Keratinocyte (primary cell): ENCODE data around the gene KIF16B. TPM values are rescaled to one million over a fixed set of nuclear protein-coding genes. Genes with fewer than 3 reads are reported as not detected.

Experiments
- DNase-seq: peaks from one replicate; pipeline ENCODE4 v3.0.0-alpha.2; 2011; ENCODE audit warnings: low read depth, missing footprints, low spot score
- FAIRE-seq: peaks from 2 replicates; lab custom pipeline; 2011; peaks lifted over from hg19 to GRCh38; lab: Jason Lieb, UNC
- H2AFZ ChIP-seq: 2 replicates; pipeline ENCODE4 v1.6.0; 2012; ENCODE audit warnings: low read length, control low read depth, inconsistent platforms; ENCODE audit not compliant: control insufficient read depth
- H3K27ac ChIP-seq: 2 replicates; pipeline ENCODE4 v1.5.1; 2011; ENCODE audit warnings: low read length; ENCODE audit not compliant: control insufficient read depth, insufficient read depth
- H3K27me3 ChIP-seq: 3 replicates; pipeline ENCODE4 v1.6.0; 2011; ENCODE audit warnings: low read length; ENCODE audit not compliant: control insufficient read depth, insufficient read depth; ENCODE audit errors: extremely low read depth
- H3K36me3 ChIP-seq, 2 experiments: 2 replicates in 1 of 2; 3 replicates in 1 of 2; pipeline ENCODE4 v1.5.1; 2011; ENCODE audit warnings: low read length in 2 of 2, mild to moderate bottlenecking in 1 of 2; ENCODE audit not compliant: control insufficient read depth in 2 of 2, insufficient read depth in 2 of 2; ENCODE audit errors: extremely low read depth in 1 of 2
- H3K4me1 ChIP-seq: 3 replicates; pipeline ENCODE4 v1.5.1; 2011; ENCODE audit warnings: low read length; ENCODE audit not compliant: control insufficient read depth, insufficient read depth; ENCODE audit errors: extremely low read depth
- H3K4me2 ChIP-seq: 3 replicates; pipeline ENCODE4 v1.6.0; 2011; ENCODE audit warnings: low read depth, low read length; ENCODE audit not compliant: control insufficient read depth, insufficient read depth; ENCODE audit errors: extremely low read depth
- H3K4me3 ChIP-seq, 3 experiments: fragments of 200-600 bp in 1 of 3; sonication (generic) in 1 of 3; 2 replicates in 2 of 3; 3 replicates in 1 of 3; pipeline ENCODE4 v1.5.1; 2011 to 2016; ENCODE audit warnings: low read length in 3 of 3, mild to moderate bottlenecking in 3 of 3, control low read depth in 2 of 3, inconsistent platforms in 1 of 3, low read depth in 1 of 3, mixed read lengths in 1 of 3, mixed run types in 1 of 3, moderate library complexity in 1 of 3; ENCODE audit not compliant: control insufficient read depth in 2 of 3, insufficient read depth in 2 of 3; ENCODE audit errors: extremely low read depth in 1 of 3
- H3K79me2 ChIP-seq: 2 replicates; pipeline ENCODE4 v1.6.0; 2012; ENCODE audit warnings: low read length; ENCODE audit not compliant: control insufficient read depth, insufficient read depth
- H3K9ac ChIP-seq: 3 replicates; pipeline ENCODE4 v1.6.0; 2011; ENCODE audit warnings: low read length; ENCODE audit not compliant: control insufficient read depth, insufficient read depth; ENCODE audit errors: extremely low read depth
- H3K9me1 ChIP-seq: 3 replicates; pipeline ENCODE4 v1.6.0; 2011; ENCODE audit warnings: low read length; ENCODE audit not compliant: control insufficient read depth, insufficient read depth; ENCODE audit errors: extremely low read depth
- H3K9me3 ChIP-seq: 2 replicates; pipeline ENCODE4 v1.5.1; 2012; ENCODE audit warnings: low read depth, low read length; ENCODE audit not compliant: control insufficient read depth
- H4K20me1 ChIP-seq: 3 replicates; pipeline ENCODE4 v1.6.0; 2011; ENCODE audit warnings: low read length; ENCODE audit not compliant: control insufficient read depth, insufficient read depth; ENCODE audit errors: extremely low read depth
- CTCF ChIP-seq, 3 experiments: IDR thresholded peaks in 1 of 3; conservative IDR thresholded peaks in 1 of 3; optimal IDR thresholded peaks in 1 of 3; 2 replicates in 2 of 3; 3 replicates in 1 of 3; pipeline versions ENCODE3 to v1.5.1; 2011; ENCODE audit warnings: low read length in 3 of 3, mild to moderate bottlenecking in 3 of 3, moderate library complexity in 2 of 3, control low read depth in 1 of 3, inconsistent platforms in 1 of 3; ENCODE audit not compliant: insufficient read depth in 2 of 3; ENCODE audit errors: extremely low read depth in 1 of 3
- EZH2 ChIP-seq: IDR thresholded peaks from one replicate; pipeline ENCODE4 v1.6.1; 2012; ENCODE audit warnings: inconsistent platforms, mild to moderate bottlenecking, low read length, moderate library complexity
- dilution Hi-C: fragments of 300-500 bp; cut with MboI; formaldehyde crosslinking; loops from one replicate; pipeline ENCODE4 v1.7.0; 2020; ENCODE audit warnings: low sequenced_read_pairs; ENCODE audit not compliant: extremely low pct_ligation_motif_present
- polyA plus RNA-seq, 5 experiments: library from polyadenylated mRNA; depleted of rRNA in 3 of 5; stranded (reverse) in 3 of 5; stranded (forward) in 1 of 5; unstranded in 1 of 5; fragments of >200 nt; gene quantifications; 1 replicate in 1 of 5; 2 replicates in 3 of 5; 3 replicates in 1 of 5; pipeline versions ENCODE4 v1.2.1 to v1.2.3, GENCODE V29; 2011 to 2012; ENCODE audit warnings: missing spikeins in 2 of 5, low read depth in 1 of 5, low replicate concordance in 1 of 5

The KIF16B gene
- polyA plus RNA-seq, 1 donor (not counting 4 experiments of a cell fraction or from before 2014, with no cell fraction given): 16.1 TPM

GRCh38 chr20:16615199-16615598 lies 42.0 kb upstream of the KIF16B start:
- Histone ChIP-seq H3K36me3 (no peaks in the 10 kb centered on the region), H4K20me1 (no peaks in the 10 kb centered on the region), H2AFZ (no peak overlapping the region), H3K9me1 (no peaks in the 10 kb centered on the region), H3K4me3 (no peak overlapping the region), H3K4me2 (no peak overlapping the region), H3K27me3 (no peaks in the 10 kb centered on the region), H3K9ac (no peak overlapping the region), H3K4me1 (no peaks in the 10 kb centered on the region), H3K9me3 (no peaks in the 10 kb centered on the region), H3K79me2 (no peaks in the 10 kb centered on the region), H3K27ac (no peak overlapping the region)
- dilution Hi-C loops: no loop called here
- no peak for FAIRE-seq
- no peak for DNase-seq
- TF ChIP-seq EZH2: no peak
- no peak for TF ChIP-seq CTCF (optimal IDR thresholded peaks at IDR 0.05 in 1 of 3, IDR thresholded peaks at IDR 0.05 in 1 of 3, conservative IDR thresholded peaks at IDR 0.05 in 1 of 3; ENCODE audit: extremely low read depth in 1 of 3, insufficient read depth in 2 of 3, low read length in 3 of 3)

DNA sequence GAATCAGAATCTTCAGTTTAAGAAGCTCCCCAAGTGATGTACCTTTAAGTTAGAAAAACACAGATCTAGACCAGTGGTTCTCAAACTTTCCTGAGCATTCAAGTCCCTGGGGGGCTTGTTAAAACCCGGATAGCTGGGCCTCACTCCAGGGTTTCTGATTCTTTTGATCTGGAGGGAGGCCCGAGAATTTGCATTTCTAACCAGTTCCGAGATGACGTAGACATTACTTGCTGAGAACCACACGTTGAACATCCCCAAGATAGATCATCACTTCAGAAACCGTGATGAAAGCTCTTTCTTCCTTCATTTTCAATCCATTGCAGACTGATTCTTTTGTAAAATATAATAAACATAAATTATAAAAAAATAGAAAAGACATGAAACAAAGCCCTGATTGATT lies 40.7 kb upstream of the KIF16B start:
- Histone ChIP-seq H3K79me2 (no peaks in the 10 kb centered on the region), H3K27ac (no peak overlapping the region), H4K20me1 (no peaks in the 10 kb centered on the region), H3K4me2 (no peak overlapping the region), H3K9me1 (no peaks in the 10 kb centered on the region), H3K4me3 (no peak overlapping the region), H3K4me1 (no peaks in the 10 kb centered on the region), H3K9me3 (no peaks in the 10 kb centered on the region), H2AFZ (no peak overlapping the region), H3K9ac (no peak overlapping the region), H3K27me3 (no peaks in the 10 kb centered on the region), H3K36me3 (no peaks in the 10 kb centered on the region)
- DNase-seq (no peak), FAIRE-seq (no peak)
- TF ChIP-seq CTCF (optimal IDR thresholded peaks at IDR 0.05 in 1 of 3, IDR thresholded peaks at IDR 0.05 in 1 of 3, conservative IDR thresholded peaks at IDR 0.05 in 1 of 3; ENCODE audit: extremely low read depth in 1 of 3, insufficient read depth in 2 of 3, low read length in 3 of 3) (no peak), EZH2 (no peak)
- dilution Hi-C loops: no loop called here
